Measurements from ENCODE around the gene GUCD1. TPM values are rescaled to one million over a fixed set of nuclear protein-coding genes. Genes with fewer than 3 reads are reported as not detected.
A peak's percentile ranks its signal among the peaks of the same experiment; 100 is the strongest.
"Not testable (repeated sequence)": the region's sequence is repeated elsewhere in the genome, so short reads cannot be mapped to it uniquely, and the experiment has no call there.

GUCD1 gene
- total RNA-seq, result 100 to 1,000 TPM; 127 to 145 TPM

- DNase-seq, result peak; percentile 34
- peaks cover 39% of the 10 kb centered on the region for H3K36me3 Mint-ChIP-seq
- peak within 1 kb of the TSS; percentile 99 for H3K27ac Mint-ChIP-seq
- no peaks in the 10 kb centered on the region for H3K27me3 Mint-ChIP-seq
- H3K9me3 Mint-ChIP-seq, result no peaks in the 10 kb centered on the region
- peak within 1 kb of the TSS; percentile 97 for H3K4me3 Mint-ChIP-seq
- H3K4me1 Mint-ChIP-seq, result peaks cover 43% of the 10 kb centered on the region
These were observed at the start of gene GUCD1 for GRCh38 chr22:24554313-24555164. GUCD1 (minus strand) TSS chr22:24555138; CDS start chr22:24554991, 147 bp downstream.

GRCh38 chr22:24603770-24604629 is 49.1 kb upstream of the GUCD1 start:
- peaks cover 19% of the 10 kb centered on the region for H3K4me1 Mint-ChIP-seq
- peak overlapping the region; percentile 74 for H3K27ac Mint-ChIP-seq
- not testable (repeated sequence) for H3K27me3 Mint-ChIP-seq, H3K36me3 Mint-ChIP-seq, H3K9me3 Mint-ChIP-seq
- DNase-seq, result peak; percentile 35
- peak overlapping the region; percentile 54 for H3K4me3 Mint-ChIP-seq

- peak; percentile 8 for DNase-seq
- not testable (repeated sequence) for H3K9me3 Mint-ChIP-seq, H3K36me3 Mint-ChIP-seq, H3K27me3 Mint-ChIP-seq
- H3K4me3 Mint-ChIP-seq, result peak within 1 kb of the TSS; percentile 54
- H3K4me1 Mint-ChIP-seq, result peaks cover 19% of the 10 kb centered on the region
- H3K27ac Mint-ChIP-seq, result peak within 1 kb of the TSS; percentile 74
These were observed 48.2 kb upstream of the GUCD1 start, which contains the start of gene GGT1 for GRCh38 chr22:24602847-24603769. GGT1 (plus strand) TSS chr22:24603193; CDS start chr22:24611082, 7,889 bp downstream.

- H3K27ac Mint-ChIP-seq, H3K9me3 Mint-ChIP-seq, H3K4me3 Mint-ChIP-seq, H3K36me3 Mint-ChIP-seq, H3K27me3 Mint-ChIP-seq, DNase-seq: not testable (repeated sequence)
- peaks cover 16% of the 10 kb centered on the region for H3K4me1 Mint-ChIP-seq
These were observed 47.3 kb upstream of the GUCD1 start for GRCh38 chr22:24602105-24602749.

GRCh38 chr22:24601217-24602104 is 46.5 kb upstream of the GUCD1 start:
- Mint-ChIP-seq H3K36me3 (no peaks in the 10 kb centered on the region), H3K27me3 (no peaks in the 10 kb centered on the region), H3K4me3 (no peak overlapping the region), H3K27ac (peak overlapping the region; percentile 31), H3K4me1 (peaks cover 16% of the 10 kb centered on the region), H3K9me3 (no peaks in the 10 kb centered on the region)
- DNase-seq, result no peak

- peaks cover 16% of the 10 kb centered on the region for H3K4me1 Mint-ChIP-seq
- DNase-seq, H3K27ac Mint-ChIP-seq, H3K27me3 Mint-ChIP-seq, H3K4me3 Mint-ChIP-seq, H3K36me3 Mint-ChIP-seq, H3K9me3 Mint-ChIP-seq: not testable (repeated sequence)
These were observed 45.2 kb upstream of the GUCD1 start for GRCh38 chr22:24599958-24600715.

- Mint-ChIP-seq H3K27me3 (no peaks in the 10 kb centered on the region), H3K9me3 (no peaks in the 10 kb centered on the region), H3K4me1 (peaks cover 16% of the 10 kb centered on the region), H3K27ac (no peak overlapping the region), H3K4me3 (no peak overlapping the region), H3K36me3 (no peaks in the 10 kb centered on the region)
- no peak for DNase-seq
These were observed 44.6 kb upstream of the GUCD1 start for GRCh38 chr22:24599514-24599913.

GRCh38 chr22:24597076-24597475 is 42.1 kb upstream of the GUCD1 start:
- H3K4me1 Mint-ChIP-seq, H3K36me3 Mint-ChIP-seq, H3K9me3 Mint-ChIP-seq, H3K27ac Mint-ChIP-seq, H3K4me3 Mint-ChIP-seq, DNase-seq: not testable (repeated sequence)
- H3K27me3 Mint-ChIP-seq, result peaks cover 16% of the 10 kb centered on the region

- no peaks in the 10 kb centered on the region for H3K36me3 Mint-ChIP-seq
- peaks cover 3% of the 10 kb centered on the region for H3K4me1 Mint-ChIP-seq
- H3K4me3 Mint-ChIP-seq, result no peak overlapping the region
- no peaks in the 10 kb centered on the region for H3K9me3 Mint-ChIP-seq
- DNase-seq, result no peak
- H3K27ac Mint-ChIP-seq, result no peak overlapping the region
- H3K27me3 Mint-ChIP-seq, result peaks cover 18% of the 10 kb centered on the region
These were observed 40.9 kb upstream of the GUCD1 start for GRCh38 chr22:24595863-24596262.

- H3K27me3 Mint-ChIP-seq, result peaks cover 21% of the 10 kb centered on the region
- H3K36me3 Mint-ChIP-seq, result no peaks in the 10 kb centered on the region
- H3K4me1 Mint-ChIP-seq, result peaks cover 3% of the 10 kb centered on the region
- no peak overlapping the region for H3K27ac Mint-ChIP-seq
- no peak for DNase-seq
- no peaks in the 10 kb centered on the region for H3K9me3 Mint-ChIP-seq
- H3K4me3 Mint-ChIP-seq, result no peak overlapping the region
These were observed 40.3 kb upstream of the GUCD1 start for GRCh38 chr22:24595228-24595627.

GRCh38 chr22:24594569-24595120 is 39.7 kb upstream of the GUCD1 start:
- peaks cover 21% of the 10 kb centered on the region for H3K27me3 Mint-ChIP-seq
- no peak for DNase-seq
- no peaks in the 10 kb centered on the region for H3K36me3 Mint-ChIP-seq
- H3K27ac Mint-ChIP-seq, result no peak overlapping the region
- no peak overlapping the region for H3K4me3 Mint-ChIP-seq
- no peaks in the 10 kb centered on the region for H3K9me3 Mint-ChIP-seq
- peaks cover 3% of the 10 kb centered on the region for H3K4me1 Mint-ChIP-seq

- H3K36me3 Mint-ChIP-seq, result no peaks in the 10 kb centered on the region
- H3K4me3 Mint-ChIP-seq, result no peak overlapping the region
- H3K4me1 Mint-ChIP-seq, result peaks cover 3% of the 10 kb centered on the region
- no peak for DNase-seq
- no peak overlapping the region for H3K27ac Mint-ChIP-seq
- no peaks in the 10 kb centered on the region for H3K9me3 Mint-ChIP-seq
- peaks cover 21% of the 10 kb centered on the region for H3K27me3 Mint-ChIP-seq
These were observed 39.1 kb upstream of the GUCD1 start for GRCh38 chr22:24593836-24594568.
